Measurements from ENCODE around the gene FARS2. TPM values are rescaled to one million over a fixed set of nuclear protein-coding genes. Genes with fewer than 3 reads are reported as not detected.
"Not testable (repeated sequence)": the region's sequence is repeated elsewhere in the genome, so short reads cannot be mapped to it uniquely, and the experiment has no call there.

The FARS2 gene
- total and polyA plus RNA-seq, 5 experiments from 2014 or later = 13.6 to 39.1 (median 28.1) TPM

- Mint-ChIP-seq H3K36me3 (peaks cover 0 to 29% (median 14%) of the 10 kb centered on the region in 3 donors), H3K27me3 (no peaks in the 10 kb centered on the region), H3K4me1 (peaks cover 0 to 9% (median 4%) of the 10 kb centered on the region in 4 donors), H3K27ac (peak overlapping the region in 2 of 10 donors; percentile 16 to 48), H3K9me3 (no peaks in the 10 kb centered on the region), H3K4me3 (no peak overlapping the region)
- POLR2A ChIA-PET = no interaction called here
- DNase-seq (no peak), ATAC-seq (no peak)
These were observed 515.5 kb downstream of the FARS2 start for GRCh38 chr6:5776706-5777390.

GRCh38 chr6:5778317-5778857 is 517.1 kb downstream of the FARS2 start:
- Mint-ChIP-seq H3K27me3 (no peaks in the 10 kb centered on the region), H3K4me3 (no peak overlapping the region), H3K4me1 (peaks cover 0 to 9% (median 6%) of the 10 kb centered on the region in 4 donors), H3K9me3 (no peaks in the 10 kb centered on the region), H3K27ac (peak overlapping the region in 1 of 10 donors; percentile 82), H3K36me3 (peaks cover 0 to 17% (median 5%) of the 10 kb centered on the region in 3 donors)
- ATAC-seq = no peak
- DNase-seq = no peak
- POLR2A ChIA-PET = no interaction called here

DNA sequence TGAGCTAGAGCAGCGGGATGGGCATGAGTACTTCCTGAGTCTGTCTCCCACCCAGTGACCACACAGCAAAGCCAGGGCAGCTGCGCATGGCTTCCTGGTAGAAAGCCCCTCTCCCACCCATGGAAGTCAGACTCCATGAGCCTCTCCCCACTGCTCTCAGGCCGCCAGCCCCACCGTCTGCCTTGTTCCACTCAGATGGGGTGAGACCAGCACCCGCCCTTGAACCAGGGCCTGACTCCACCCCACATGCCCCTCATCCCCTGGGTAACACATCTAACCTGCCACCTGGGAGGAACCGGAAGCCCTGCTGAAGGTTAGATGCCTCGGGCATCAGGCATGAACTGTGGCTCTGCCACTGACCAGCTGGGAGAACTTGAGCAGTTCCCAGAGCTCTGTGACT is 517.6 kb downstream of the FARS2 start:
- no peaks in the 10 kb centered on the region for H3K27me3 Mint-ChIP-seq
- ATAC-seq = no peak
- H3K4me1 Mint-ChIP-seq = peaks cover 0 to 8% (median 5%) of the 10 kb centered on the region in 4 donors
- POLR2A ChIA-PET = interaction anchor here (0.7 kb wide), 1 partner anchor 14 kb away, joined by 3 read pairs; no protein-coding TSS in a partner anchor
- no peak for DNase-seq
- H3K4me3 Mint-ChIP-seq = no peak overlapping the region
- H3K36me3 Mint-ChIP-seq = peaks cover 0 to 16% (median 4%) of the 10 kb centered on the region in 3 donors
- no peaks in the 10 kb centered on the region for H3K9me3 Mint-ChIP-seq
- H3K27ac Mint-ChIP-seq = no peak overlapping the region

- Mint-ChIP-seq H3K27ac (peak overlapping the region in 1 of 10 donors; percentile 29), H3K36me3 (peaks cover 0 to 11% (median 3%) of the 10 kb centered on the region in 3 donors), H3K4me3 (no peak overlapping the region), H3K4me1 (peaks cover under 1 to 5% (median 4%) of the 10 kb centered on the region in 4 donors), H3K9me3 (no peaks in the 10 kb centered on the region), H3K27me3 (no peaks in the 10 kb centered on the region)
- DNase-seq (no peak), ATAC-seq (no peak)
- POLR2A ChIA-PET = no interaction called here
These were observed 519.7 kb downstream of the FARS2 start for GRCh38 chr6:5781019-5781418.

GRCh38 chr6:5781966-5782556 is 520.7 kb downstream of the FARS2 start:
- Mint-ChIP-seq H3K27me3 (no peaks in the 10 kb centered on the region), H3K27ac (peak overlapping the region in 1 of 10 donors; percentile 79), H3K36me3 (peaks cover 0 to 11% (median 3%) of the 10 kb centered on the region in 3 donors), H3K9me3 (no peaks in the 10 kb centered on the region), H3K4me3 (peak overlapping the region in 1 of 10 donors; percentile 3), H3K4me1 (peaks cover 9 to 16% (median 13%) of the 10 kb centered on the region in 4 donors)
- ATAC-seq (no peak), DNase-seq (no peak)
- POLR2A ChIA-PET = no interaction called here

- H3K9me3 Mint-ChIP-seq = no peaks in the 10 kb centered on the region
- H3K27ac Mint-ChIP-seq = peak overlapping the region in 2 of 10 donors; percentile 67 to 86
- peaks cover 16 to 25% (median 22%) of the 10 kb centered on the region in 4 donors for H3K4me1 Mint-ChIP-seq
- H3K4me3 Mint-ChIP-seq = no peak overlapping the region
- DNase-seq = no peak
- ATAC-seq = no peak
- POLR2A ChIA-PET = no interaction called here
- H3K36me3 Mint-ChIP-seq = peaks cover 0 to 7% (median 0%) of the 10 kb centered on the region in 3 donors
- H3K27me3 Mint-ChIP-seq = no peaks in the 10 kb centered on the region
These were observed 521.7 kb downstream of the FARS2 start for GRCh38 chr6:5782783-5783547.

GRCh38 chr6:5783584-5784089 is 522.3 kb downstream of the FARS2 start:
- Mint-ChIP-seq H3K27me3 (no peaks in the 10 kb centered on the region), H3K9me3 (no peaks in the 10 kb centered on the region), H3K36me3 (peaks cover 0 to 6% (median 0%) of the 10 kb centered on the region in 3 donors), H3K4me1 (peaks cover 13 to 25% (median 24%) of the 10 kb centered on the region in 4 donors), H3K27ac (peak overlapping the region in 1 of 10 donors; percentile 17), H3K4me3 (no peak overlapping the region)
- DNase-seq (no peak), ATAC-seq (no peak)
- POLR2A ChIA-PET = no interaction called here

DNA sequence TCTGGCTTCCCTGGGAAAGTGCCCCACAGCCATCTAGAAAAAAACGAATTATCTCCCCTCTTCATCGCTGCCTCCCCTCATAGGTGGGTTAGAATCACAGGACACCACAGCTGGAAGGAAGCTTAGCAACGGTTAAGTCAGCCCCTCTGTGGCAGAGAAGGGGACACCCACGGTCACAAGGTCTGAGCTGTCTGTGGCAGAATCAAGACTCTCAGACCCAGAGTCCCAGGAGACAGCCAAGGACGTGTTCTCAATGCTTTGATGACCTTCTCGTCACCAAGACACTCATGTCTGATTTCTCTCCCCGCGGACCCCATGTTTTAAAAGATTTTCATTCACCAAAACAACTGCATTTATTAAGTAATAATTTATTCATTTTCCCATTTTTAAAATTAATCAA is 523.9 kb downstream of the FARS2 start:
- no peak for ATAC-seq
- Mint-ChIP-seq H3K36me3 (peaks cover 0 to 2% (median 0%) of the 10 kb centered on the region in 3 donors), H3K27ac (peak overlapping the region in 2 of 10 donors; percentile 7 to 27), H3K9me3 (no peaks in the 10 kb centered on the region), H3K27me3 (no peaks in the 10 kb centered on the region), H3K4me3 (no peak overlapping the region), H3K4me1 (peaks cover 13 to 25% (median 24%) of the 10 kb centered on the region in 4 donors)
- no peak for DNase-seq
- POLR2A ChIA-PET = no interaction called here

GRCh38 chr6:5786321-5786968 is 525.1 kb downstream of the FARS2 start:
- Mint-ChIP-seq H3K27me3 (no peaks in the 10 kb centered on the region), H3K4me1 (peaks cover 13 to 25% (median 24%) of the 10 kb centered on the region in 4 donors)
- POLR2A ChIA-PET = interaction anchor here (0.7 kb wide), 1 partner anchor 315 kb away, joined by 3 read pairs; no protein-coding TSS in a partner anchor

DNA sequence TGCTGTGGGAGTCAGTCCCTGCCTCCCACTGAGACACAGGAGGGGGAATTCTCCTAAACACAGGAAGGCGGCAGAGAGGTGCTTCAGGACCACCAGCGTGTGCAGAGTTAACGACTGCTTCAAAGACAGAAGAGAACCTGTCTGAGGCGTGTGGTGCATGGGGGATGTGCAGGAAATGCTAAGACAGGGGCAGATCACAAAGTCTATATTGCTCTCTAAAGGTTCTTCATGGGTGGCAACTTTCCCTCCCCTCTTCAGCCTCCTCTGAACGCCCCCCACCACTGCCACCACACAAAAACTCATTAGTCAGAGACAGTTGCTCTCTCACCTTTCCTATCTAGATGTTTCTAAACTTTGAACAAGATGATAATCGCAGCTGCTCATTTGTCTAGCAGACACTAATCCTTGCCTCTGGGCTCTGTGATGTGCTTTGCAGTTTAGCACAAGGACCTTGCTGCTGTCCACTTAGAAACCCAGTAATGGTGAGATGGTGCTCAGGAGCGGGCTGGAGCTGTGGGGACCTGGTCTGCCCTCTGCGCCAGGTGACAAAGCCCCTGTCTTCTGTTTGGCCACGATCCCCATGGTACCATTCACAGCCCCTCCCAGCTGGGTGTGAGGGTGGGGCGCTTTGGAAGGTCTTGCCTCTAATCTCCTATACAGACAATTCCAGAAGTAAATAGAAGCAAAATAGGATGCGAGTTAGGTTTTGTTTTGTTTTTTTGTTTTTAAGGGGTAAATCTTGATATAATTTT is 525.8 kb downstream of the FARS2 start:
- DNase-seq (peak in 5 of 10 donors; percentile 12 to 53 (median 25)), ATAC-seq (peak; percentile 86 to 93)
- POLR2A ChIA-PET = interaction anchor here (0.7 kb wide), 1 partner anchor 316 kb away, joined by 3 read pairs; no protein-coding TSS in a partner anchor
- H3K4me1 Mint-ChIP-seq = peaks cover 13 to 25% (median 24%) of the 10 kb centered on the region in 4 donors
- no peaks in the 10 kb centered on the region for H3K36me3 Mint-ChIP-seq
- H3K27me3 Mint-ChIP-seq = no peaks in the 10 kb centered on the region
- H3K4me3 Mint-ChIP-seq = peak overlapping the region in 7 of 10 donors; percentile 4 to 74 (median 53)
- H3K9me3 Mint-ChIP-seq = no peaks in the 10 kb centered on the region
- peak overlapping the region in 8 of 10 donors; percentile 17 to 92 (median 72) for H3K27ac Mint-ChIP-seq

More at GRCh38 chr6:5786321-5786968, 525.1 kb downstream of the FARS2 start:
- H3K9me3 Mint-ChIP-seq = no peaks in the 10 kb centered on the region
- H3K27ac Mint-ChIP-seq = peak overlapping the region in 8 of 10 donors; percentile 17 to 92 (median 70)
- H3K4me3 Mint-ChIP-seq = peak overlapping the region in 8 of 10 donors; percentile 24 to 74 (median 52)
- ATAC-seq (peak; percentile 14 to 25), DNase-seq (no peak)
- H3K36me3 Mint-ChIP-seq = no peaks in the 10 kb centered on the region

DNA sequence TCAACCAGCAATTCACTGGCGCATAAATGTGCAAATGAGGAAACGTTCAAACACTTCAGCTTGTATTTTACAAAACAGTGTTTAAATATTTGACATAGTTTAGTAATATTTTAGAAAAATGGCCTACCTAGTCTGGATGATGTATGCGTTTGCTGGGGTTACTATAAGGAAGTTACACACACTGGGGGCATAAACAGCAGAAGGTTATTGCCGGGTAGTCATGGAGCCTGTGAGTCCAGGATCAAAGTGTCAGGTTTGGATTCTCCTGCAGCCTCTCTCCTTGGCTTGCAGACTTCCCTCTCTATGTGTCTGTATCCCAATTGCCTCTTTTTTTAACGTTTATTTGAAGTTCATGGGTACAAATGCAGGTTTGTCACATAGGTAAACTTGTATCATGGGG is 528.1 kb downstream of the FARS2 start:
- DNase-seq, H3K4me3 Mint-ChIP-seq, H3K27me3 Mint-ChIP-seq, POLR2A ChIA-PET, ATAC-seq, H3K9me3 Mint-ChIP-seq, H3K36me3 Mint-ChIP-seq: not testable (repeated sequence)
- Mint-ChIP-seq H3K4me1 (peaks cover 13 to 24% (median 24%) of the 10 kb centered on the region in 4 donors), H3K27ac (peak overlapping the region in 1 of 10 donors; percentile 17)

All from naive thymus-derived CD8-positive, alpha-beta T cell (primary cell).